Stimulated activated CD4-positive, alpha-beta T cell treated with anti-CD3 and anti-CD28 coated beads, Interleukin-15, amount 100 ng/mL, for 24 hours (primary cell): ENCODE measurements around the gene HKDC1.
A peak's percentile ranks its signal among the peaks of the same experiment; 100 is the strongest.

ENCODE experiments used
- DNase-seq: peaks from one replicate; pipeline ENCODE4 v3.0.0-alpha.2; 2020

The HKDC1 gene

GRCh38 chr10:69217119-69217754, 2.9 kb upstream of the HKDC1 start:
- DNase-seq, result no peak

GRCh38 chr10:69218831-69219230, 1.3 kb upstream of the HKDC1 start:
- DNase-seq, result no peak

- DNase-seq, result no peak
These were observed 375 bp downstream of the HKDC1 start for GRCh38 chr10:69220507-69220906.

GRCh38 chr10:69222157-69223027, 2.3 kb downstream of the HKDC1 start:
- peak; percentile 86 for DNase-seq

- DNase-seq, result no peak
These were observed 2.9 kb downstream of the HKDC1 start for GRCh38 chr10:69223028-69223342.

GRCh38 chr10:69224862-69225657, 4.9 kb downstream of the HKDC1 start:
- no peak for DNase-seq

GRCh38 chr10:69225681-69226080, 5.5 kb downstream of the HKDC1 start:
- no peak for DNase-seq

GRCh38 chr10:69226919-69227450, 6.9 kb downstream of the HKDC1 start:
- DNase-seq, result no peak

GRCh38 chr10:69228151-69228550, 8.0 kb downstream of the HKDC1 start:
- no peak for DNase-seq

- DNase-seq, result no peak
These were observed 9.4 kb downstream of the HKDC1 start for GRCh38 chr10:69229616-69229916.

GRCh38 chr10:69230128-69230527, 10.0 kb downstream of the HKDC1 start:
- no peak for DNase-seq

- no peak for DNase-seq
These were observed 12.1 kb downstream of the HKDC1 start for GRCh38 chr10:69232252-69232651.

- DNase-seq, result no peak
These were observed 12.8 kb downstream of the HKDC1 start for GRCh38 chr10:69232736-69233480.

GRCh38 chr10:69234447-69234846, 14.3 kb downstream of the HKDC1 start:
- no peak for DNase-seq

GRCh38 chr10:69237528-69238159, 17.5 kb downstream of the HKDC1 start:
- peak; percentile 89 for DNase-seq

GRCh38 chr10:69239136-69239535, 19.0 kb downstream of the HKDC1 start:
- no peak for DNase-seq

GRCh38 chr10:69239816-69240434, 19.8 kb downstream of the HKDC1 start:
- DNase-seq, result no peak

- no peak for DNase-seq
These were observed 20.3 kb downstream of the HKDC1 start for GRCh38 chr10:69240455-69240854.

- no peak for DNase-seq
These were observed 21.4 kb downstream of the HKDC1 start for GRCh38 chr10:69241575-69241974.

GRCh38 chr10:69242040-69242851, 22.1 kb downstream of the HKDC1 start:
- no peak for DNase-seq

GRCh38 chr10:69242852-69243212, 22.7 kb downstream of the HKDC1 start:
- no peak for DNase-seq
